ENCODE data around the gene CDH4. TPM values are rescaled to one million over a fixed set of nuclear protein-coding genes. Genes with fewer than 3 reads are reported as not detected.

CDH4 gene
- polyA plus RNA-seq, 1 donor = 1.7 TPM

DNA sequence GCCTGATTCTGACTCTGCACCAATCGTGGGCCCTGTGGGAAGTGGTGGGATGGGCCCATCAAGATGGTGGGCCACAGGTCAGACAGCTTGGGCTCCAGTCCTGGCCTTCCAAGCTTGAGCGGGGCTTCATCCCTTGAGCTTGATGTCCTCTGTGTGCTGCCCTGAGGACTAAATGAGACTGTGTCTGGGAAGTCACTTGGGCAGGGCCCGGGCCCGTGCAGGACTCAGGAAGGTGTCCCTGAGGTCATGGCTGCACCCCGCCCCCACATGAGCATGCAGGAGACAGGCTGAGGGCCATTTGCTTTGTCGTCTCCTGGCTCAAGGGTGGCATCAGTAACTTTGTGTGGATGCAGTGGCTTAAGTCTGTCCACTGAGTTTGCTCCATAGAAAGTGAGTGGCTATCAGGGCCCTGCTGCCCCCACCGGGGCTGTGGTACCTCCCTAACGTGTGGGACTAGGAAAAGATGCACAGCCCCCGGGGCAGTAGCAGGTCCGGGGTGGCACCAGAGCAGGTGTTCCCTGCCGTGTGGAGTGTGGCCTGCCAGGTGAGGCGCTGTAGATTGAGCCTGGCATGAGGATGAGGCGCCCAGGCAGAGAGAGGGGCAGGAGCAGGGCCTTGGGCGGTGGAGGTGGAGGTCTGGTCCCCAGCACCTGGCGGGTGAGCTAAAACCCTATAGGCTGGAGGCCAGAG is 515.0 kb downstream of the CDH4 start:
- DNase-seq = no peak
- H3K27me3 ChIP-seq (ENCODE audit: control insufficient read depth, insufficient read depth, low read length) = no peaks in the 10 kb centered on the region
- no peaks in the 10 kb centered on the region for H3K9me3 ChIP-seq (ENCODE audit: control insufficient read depth, low read depth, low read length)
- no peak overlapping the region for H3K27ac ChIP-seq (ENCODE audit: low read length)
- WGBS (ENCODE audit: insufficient coverage, low lambda C conversion rate) = no CpG with 5 or more reads among the region's 15 CpGs
- H3K36me3 ChIP-seq (ENCODE audit: control insufficient read depth, insufficient read depth, low read length) = no peaks in the 10 kb centered on the region
- H3K4me3 ChIP-seq (ENCODE audit: low read length) = no peak overlapping the region
- no peaks in the 10 kb centered on the region for H3K4me1 ChIP-seq (ENCODE audit: control insufficient read depth, insufficient read depth, low read length)

DNA sequence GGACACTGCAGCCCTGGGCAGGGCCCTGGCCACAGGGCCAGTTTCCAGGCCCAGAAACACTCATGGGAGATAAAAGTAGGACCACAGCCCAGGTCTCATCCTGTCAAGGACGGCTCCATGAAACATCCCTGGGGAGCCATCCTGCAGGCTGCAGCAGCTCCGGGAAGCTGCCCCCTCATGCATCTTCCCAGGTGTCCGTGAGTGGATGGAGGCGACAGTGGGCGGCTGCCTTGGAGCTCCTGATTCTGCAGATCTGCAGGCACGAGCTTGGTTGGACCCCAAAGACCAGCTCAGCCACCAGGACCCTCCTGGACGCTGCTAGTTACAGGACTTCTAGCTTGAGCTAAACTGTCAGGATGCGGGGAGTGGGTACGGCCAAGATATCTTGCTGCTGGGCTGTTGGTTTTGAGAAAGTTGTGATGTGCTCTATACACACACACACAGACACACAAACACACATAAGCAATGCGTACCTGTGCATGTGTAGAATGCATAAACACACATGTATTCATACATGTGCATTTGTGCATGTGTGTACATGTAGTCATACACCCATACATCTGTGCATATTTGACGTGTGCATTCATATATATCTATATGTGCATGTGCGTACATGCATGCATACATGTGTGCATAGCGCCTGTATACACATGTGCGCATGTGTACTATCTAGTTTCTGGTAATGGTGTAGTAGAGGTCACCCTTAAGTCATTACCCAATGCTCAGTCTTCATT is 515.9 kb downstream of the CDH4 start:
- no peaks in the 10 kb centered on the region for H3K4me1 ChIP-seq (ENCODE audit: control insufficient read depth, insufficient read depth, low read length)
- H3K27ac ChIP-seq (ENCODE audit: low read length) = no peak overlapping the region
- DNase-seq = no peak
- no peaks in the 10 kb centered on the region for H3K27me3 ChIP-seq (ENCODE audit: control insufficient read depth, insufficient read depth, low read length)
- WGBS (ENCODE audit: insufficient coverage, low lambda C conversion rate) = no CpG with 5 or more reads among the region's 14 CpGs
- no peak overlapping the region for H3K4me3 ChIP-seq (ENCODE audit: low read length)
- H3K9me3 ChIP-seq (ENCODE audit: control insufficient read depth, low read depth, low read length) = no peaks in the 10 kb centered on the region
- H3K36me3 ChIP-seq (ENCODE audit: control insufficient read depth, insufficient read depth, low read length) = no peaks in the 10 kb centered on the region

DNA sequence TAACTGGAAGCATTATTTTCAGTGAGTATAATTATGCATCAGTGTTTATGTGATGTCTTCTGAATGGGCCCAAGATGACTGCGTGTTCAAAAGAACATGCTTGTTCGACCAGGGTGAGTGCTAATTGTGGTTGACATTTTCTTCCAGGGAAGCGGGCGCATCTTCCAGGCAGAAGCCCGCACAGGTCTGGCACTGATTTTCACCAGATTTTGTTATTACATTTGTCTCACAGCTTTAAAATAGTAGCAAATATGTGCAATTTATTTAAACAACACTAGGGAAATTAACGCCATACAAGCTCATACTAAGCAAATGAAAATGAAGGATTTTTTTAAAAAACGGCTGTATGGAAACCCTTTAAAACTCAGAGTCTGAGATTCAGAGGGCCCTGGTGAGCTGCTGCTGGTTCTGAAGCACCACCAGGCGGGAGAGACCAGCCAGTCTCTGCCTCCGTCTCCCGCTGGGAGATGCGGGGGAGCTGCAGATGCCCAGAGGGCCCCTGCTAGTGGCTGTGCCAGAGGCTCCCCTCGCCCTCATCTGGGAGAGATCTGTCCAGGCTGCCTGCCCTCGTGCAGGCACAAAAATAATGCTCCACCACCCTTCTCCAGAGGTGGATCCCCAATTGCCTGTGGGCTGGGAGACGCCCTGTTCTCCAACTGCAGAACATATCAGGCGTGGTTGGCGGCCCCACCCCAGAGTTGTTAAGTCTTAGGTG is 516.7 kb downstream of the CDH4 start:
- H3K4me1 ChIP-seq (ENCODE audit: control insufficient read depth, insufficient read depth, low read length) = no peaks in the 10 kb centered on the region
- no CpG with 5 or more reads among the region's 16 CpGs for WGBS (ENCODE audit: insufficient coverage, low lambda C conversion rate)
- no peaks in the 10 kb centered on the region for H3K36me3 ChIP-seq (ENCODE audit: control insufficient read depth, insufficient read depth, low read length)
- DNase-seq = no peak
- no peak overlapping the region for H3K27ac ChIP-seq (ENCODE audit: low read length)
- H3K27me3 ChIP-seq (ENCODE audit: control insufficient read depth, insufficient read depth, low read length) = no peaks in the 10 kb centered on the region
- no peaks in the 10 kb centered on the region for H3K9me3 ChIP-seq (ENCODE audit: control insufficient read depth, low read depth, low read length)
- no peak overlapping the region for H3K4me3 ChIP-seq (ENCODE audit: low read length)

DNA sequence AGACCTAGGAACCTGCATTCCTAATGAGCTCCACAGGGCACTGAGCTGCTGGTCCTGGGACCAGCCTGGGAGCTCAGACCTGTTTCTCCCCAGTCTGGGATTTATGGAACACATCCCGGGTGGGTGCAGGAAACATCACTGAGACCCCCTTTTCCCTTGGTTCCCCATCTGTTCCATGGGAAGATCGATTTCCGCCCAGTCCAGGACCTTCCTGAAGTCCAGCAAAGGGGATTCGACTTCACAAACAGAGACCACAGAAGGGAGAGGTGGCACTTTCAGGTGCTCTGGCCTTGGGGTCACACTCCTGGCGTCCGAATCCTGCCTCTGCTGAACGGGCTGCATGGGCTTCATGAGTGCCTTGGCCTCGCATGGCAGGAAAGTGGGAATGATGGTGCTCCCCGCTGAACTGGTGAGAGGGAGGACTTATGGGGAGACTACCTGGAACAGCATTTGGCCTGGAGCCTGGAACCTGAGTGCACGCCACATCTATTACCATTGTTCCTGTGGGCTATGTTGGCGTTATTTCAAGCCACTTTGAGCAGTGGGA is 517.3 kb downstream of the CDH4 start:
- DNase-seq = no peak
- Histone ChIP-seq H3K36me3 (ENCODE audit: control insufficient read depth, insufficient read depth, low read length) (no peaks in the 10 kb centered on the region), H3K27me3 (ENCODE audit: control insufficient read depth, insufficient read depth, low read length) (no peaks in the 10 kb centered on the region), H3K4me3 (ENCODE audit: low read length) (no peak overlapping the region), H3K27ac (ENCODE audit: low read length) (no peak overlapping the region), H3K9me3 (ENCODE audit: control insufficient read depth, low read depth, low read length) (no peaks in the 10 kb centered on the region), H3K4me1 (ENCODE audit: control insufficient read depth, insufficient read depth, low read length) (no peaks in the 10 kb centered on the region)
- no CpG with 5 or more reads among the region's 11 CpGs for WGBS (ENCODE audit: insufficient coverage, low lambda C conversion rate)

DNA sequence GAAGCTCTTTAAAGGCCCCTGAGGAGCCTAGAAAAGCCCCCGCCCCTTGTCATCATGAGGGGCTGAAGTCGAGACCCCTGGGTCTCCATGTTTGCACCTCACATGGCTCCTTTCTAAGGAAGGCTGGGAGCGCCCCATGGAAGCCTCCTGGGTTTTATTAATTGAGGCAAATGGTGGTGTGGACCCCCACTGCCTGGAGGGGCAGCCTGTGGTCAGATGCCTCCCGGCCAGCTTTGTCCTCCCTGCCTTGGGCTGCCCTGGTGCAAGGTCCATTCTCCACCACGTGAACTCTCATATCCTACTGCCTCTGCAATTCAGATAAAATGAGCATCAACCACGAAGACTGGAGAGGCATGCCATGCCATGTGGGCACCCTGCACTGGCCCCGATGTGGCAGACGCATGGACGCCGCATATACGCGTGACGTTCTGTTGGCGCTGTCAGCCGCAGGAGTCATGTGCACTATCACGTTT is 518.1 kb downstream of the CDH4 start:
- no CpG with 5 or more reads among the region's 16 CpGs for WGBS (ENCODE audit: insufficient coverage, low lambda C conversion rate)
- Histone ChIP-seq H3K4me1 (ENCODE audit: control insufficient read depth, insufficient read depth, low read length) (no peaks in the 10 kb centered on the region), H3K36me3 (ENCODE audit: control insufficient read depth, insufficient read depth, low read length) (no peaks in the 10 kb centered on the region), H3K27me3 (ENCODE audit: control insufficient read depth, insufficient read depth, low read length) (no peaks in the 10 kb centered on the region), H3K9me3 (ENCODE audit: control insufficient read depth, low read depth, low read length) (no peaks in the 10 kb centered on the region), H3K27ac (ENCODE audit: low read length) (no peak overlapping the region), H3K4me3 (ENCODE audit: low read length) (no peak overlapping the region)
- no peak for DNase-seq

DNA sequence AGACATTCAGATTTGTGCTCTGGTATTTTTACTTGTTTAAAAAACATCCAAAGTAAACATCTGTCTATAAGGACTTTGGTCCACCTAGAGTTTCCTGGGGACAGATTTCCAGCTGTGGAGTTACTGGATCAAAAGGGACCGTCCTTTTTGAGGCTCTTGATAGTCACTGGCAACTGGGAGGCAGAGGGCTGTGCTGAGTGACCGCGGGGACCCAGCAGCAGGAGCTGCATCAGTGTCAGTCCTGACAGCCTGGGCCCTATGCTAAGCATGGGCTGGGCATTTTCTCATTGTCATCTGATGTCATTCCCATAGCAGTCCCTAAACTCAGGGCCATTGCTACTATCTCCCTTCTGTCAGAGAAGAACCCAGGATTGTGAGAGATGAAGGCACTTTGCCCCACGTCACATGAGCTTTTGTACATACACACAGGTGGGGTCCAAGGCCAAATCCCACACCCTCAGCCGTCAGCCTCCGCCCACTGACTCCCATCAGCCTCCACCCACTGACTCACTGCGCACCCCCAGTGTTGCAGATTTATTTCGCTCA is 519.8 kb downstream of the CDH4 start:
- no peak for DNase-seq
- no peak overlapping the region for H3K4me3 ChIP-seq (ENCODE audit: low read length)
- H3K27me3 ChIP-seq (ENCODE audit: control insufficient read depth, insufficient read depth, low read length) = no peaks in the 10 kb centered on the region
- no CpG with 5 or more reads among the region's 8 CpGs for WGBS (ENCODE audit: insufficient coverage, low lambda C conversion rate)
- H3K4me1 ChIP-seq (ENCODE audit: control insufficient read depth, insufficient read depth, low read length) = no peaks in the 10 kb centered on the region
- no peak overlapping the region for H3K27ac ChIP-seq (ENCODE audit: low read length)
- H3K9me3 ChIP-seq (ENCODE audit: control insufficient read depth, low read depth, low read length) = no peaks in the 10 kb centered on the region
- H3K36me3 ChIP-seq (ENCODE audit: control insufficient read depth, insufficient read depth, low read length) = no peaks in the 10 kb centered on the region

DNA sequence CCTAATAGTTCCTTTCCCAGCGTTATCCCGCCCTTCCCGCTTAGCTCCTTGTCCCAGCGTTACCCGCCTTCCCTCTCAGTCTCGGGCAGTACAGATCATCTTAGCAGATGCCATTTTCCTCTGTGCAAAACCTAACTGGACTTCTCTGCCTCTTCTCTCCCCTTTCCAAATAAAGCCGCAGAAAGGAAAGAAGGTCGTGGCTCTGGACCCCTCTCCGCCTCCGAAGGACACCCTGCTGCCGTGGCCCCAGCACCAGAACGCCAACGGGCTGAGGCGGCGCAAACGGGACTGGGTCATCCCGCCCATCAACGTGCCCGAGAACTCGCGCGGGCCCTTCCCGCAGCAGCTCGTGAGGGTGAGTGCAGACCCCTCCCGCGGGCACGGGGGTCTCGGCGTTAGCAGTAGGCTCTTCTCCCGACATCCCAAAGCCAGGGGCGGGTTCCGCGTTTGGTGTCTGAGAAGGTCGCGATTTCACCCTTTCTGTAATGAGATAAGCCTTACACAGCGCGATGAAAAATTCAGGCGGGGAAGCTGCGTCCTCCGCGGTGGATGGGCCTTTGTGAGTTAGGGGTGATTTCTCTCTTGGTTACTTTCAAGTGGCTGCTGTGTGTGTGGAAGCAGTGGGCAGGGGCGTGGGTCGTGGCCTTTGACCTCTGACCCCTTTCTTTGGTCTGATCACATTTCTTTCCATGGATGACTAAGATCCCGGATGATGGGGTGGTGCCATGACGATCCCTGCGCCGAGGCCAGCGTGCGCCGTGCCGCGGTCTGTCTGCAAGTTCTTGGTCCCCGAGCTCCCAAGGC is 521.0 kb downstream of the CDH4 start:
- Histone ChIP-seq H3K27ac (ENCODE audit: low read length) (no peak overlapping the region), H3K27me3 (ENCODE audit: control insufficient read depth, insufficient read depth, low read length) (no peaks in the 10 kb centered on the region), H3K36me3 (ENCODE audit: control insufficient read depth, insufficient read depth, low read length) (no peaks in the 10 kb centered on the region), H3K4me3 (ENCODE audit: low read length) (no peak overlapping the region), H3K4me1 (ENCODE audit: control insufficient read depth, insufficient read depth, low read length) (no peaks in the 10 kb centered on the region), H3K9me3 (ENCODE audit: control insufficient read depth, low read depth, low read length) (no peaks in the 10 kb centered on the region)
- no peak for DNase-seq
- WGBS (ENCODE audit: insufficient coverage, low lambda C conversion rate) = 95% methylated on average over 4 of the region's 53 CpGs

DNA sequence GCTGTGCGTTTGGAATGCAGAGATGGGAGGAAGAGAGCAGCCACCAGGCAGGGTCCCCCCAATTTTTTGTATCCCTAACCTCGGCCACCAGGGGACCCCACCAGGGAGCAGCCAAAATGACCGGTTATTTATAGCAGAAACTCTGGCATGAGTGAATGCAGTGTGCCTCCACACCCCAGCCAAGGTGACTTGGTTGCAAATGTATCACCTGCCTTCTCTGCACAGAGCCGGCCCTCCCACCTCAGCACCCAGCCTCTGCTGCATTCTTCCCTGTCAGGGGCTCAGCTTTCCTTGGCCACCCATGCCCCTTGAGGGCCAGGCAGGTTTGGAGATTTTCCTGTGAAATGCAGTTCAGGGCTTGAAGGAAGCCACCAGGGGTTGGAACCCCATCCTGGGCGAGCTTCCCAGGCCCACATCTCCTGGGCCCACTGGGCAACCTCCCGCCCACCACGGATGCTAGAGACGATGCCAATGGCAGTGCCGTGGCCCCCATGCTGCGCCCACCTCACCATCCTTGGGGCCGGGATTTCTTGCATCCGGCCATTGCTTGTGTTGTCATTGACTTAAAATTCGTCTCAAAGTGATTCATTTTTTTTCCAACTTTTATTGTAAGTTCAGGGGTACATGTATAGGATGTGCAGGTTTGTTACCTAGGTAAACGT is 522.0 kb downstream of the CDH4 start:
- Histone ChIP-seq H3K36me3 (ENCODE audit: control insufficient read depth, insufficient read depth, low read length) (no peaks in the 10 kb centered on the region), H3K27me3 (ENCODE audit: control insufficient read depth, insufficient read depth, low read length) (no peaks in the 10 kb centered on the region), H3K9me3 (ENCODE audit: control insufficient read depth, low read depth, low read length) (no peaks in the 10 kb centered on the region), H3K4me3 (ENCODE audit: low read length) (no peak overlapping the region), H3K27ac (ENCODE audit: low read length) (no peak overlapping the region), H3K4me1 (ENCODE audit: control insufficient read depth, insufficient read depth, low read length) (no peaks in the 10 kb centered on the region)
- no peak for DNase-seq
- 67% methylated on average over 3 of the region's 14 CpGs for WGBS (ENCODE audit: insufficient coverage, low lambda C conversion rate)

DNA sequence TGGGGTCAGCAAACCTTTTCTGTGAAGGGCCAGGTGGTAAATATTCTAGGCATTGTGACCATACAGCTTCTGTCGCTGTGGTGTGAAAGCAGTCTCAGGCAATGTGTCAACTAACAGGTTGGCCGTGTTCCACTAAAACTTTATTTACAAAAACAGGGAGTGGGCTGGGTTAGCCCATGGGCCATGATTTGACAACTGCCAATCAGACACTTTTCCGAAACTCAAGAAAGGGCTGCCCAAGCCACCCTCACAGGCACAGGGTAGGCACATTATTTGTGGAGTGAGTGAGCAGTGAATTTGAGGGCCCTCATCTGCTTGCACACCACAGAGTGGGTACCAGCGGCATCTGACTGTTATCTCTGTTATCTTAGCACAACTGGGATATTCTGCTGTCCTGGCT is 523.4 kb downstream of the CDH4 start:
- no peak overlapping the region for H3K27ac ChIP-seq (ENCODE audit: low read length)
- H3K36me3 ChIP-seq (ENCODE audit: control insufficient read depth, insufficient read depth, low read length) = no peaks in the 10 kb centered on the region
- no peaks in the 10 kb centered on the region for H3K27me3 ChIP-seq (ENCODE audit: control insufficient read depth, insufficient read depth, low read length)
- no CpG with 5 or more reads among the region's 4 CpGs for WGBS (ENCODE audit: insufficient coverage, low lambda C conversion rate)
- H3K4me1 ChIP-seq (ENCODE audit: control insufficient read depth, insufficient read depth, low read length) = no peaks in the 10 kb centered on the region
- DNase-seq = no peak
- no peaks in the 10 kb centered on the region for H3K9me3 ChIP-seq (ENCODE audit: control insufficient read depth, low read depth, low read length)
- H3K4me3 ChIP-seq (ENCODE audit: low read length) = no peak overlapping the region
